NB4 (cell line): ENCODE data around the gene FRMPD4.

ENCODE experiments used
- DNase-seq: peaks from one replicate; pipeline ENCODE4 v3.0.0; 2010; ENCODE audit warnings: low read depth
- H3K4me3 ChIP-seq: one replicate; pipeline ENCODE4 v1.5.1; 2011; ENCODE audit warnings: mild to moderate bottlenecking, low read depth, low read length, moderate library complexity
- MAX ChIP-seq: IDR thresholded peaks from 2 replicates; pipeline ENCODE4 v1.6.1; 2011; ENCODE audit warnings: low read depth, low read length
- MYC ChIP-seq: IDR thresholded peaks from 2 replicates; pipeline ENCODE4 v1.6.1; 2011; ENCODE audit warnings: low read depth, low read length
- POLR2A ChIP-seq: IDR thresholded peaks from 2 replicates; pipeline ENCODE4 v1.6.1; 2011; ENCODE audit warnings: mild to moderate bottlenecking; ENCODE audit not compliant: insufficient read length; ENCODE audit errors: extremely low read depth
- TF ChIP-seq, protein P1 (sequence below): IDR thresholded peaks from one replicate; pipeline ENCODE4 v1.5.1; 2012; ENCODE audit warnings: low read depth, low read length

The FRMPD4 gene

GRCh38 chrX:12366440-12366839, 228.2 kb downstream of the FRMPD4 start:
- no peak overlapping the region for H3K4me3 ChIP-seq
- no peak for DNase-seq
- TF ChIP-seq, protein P1, sequence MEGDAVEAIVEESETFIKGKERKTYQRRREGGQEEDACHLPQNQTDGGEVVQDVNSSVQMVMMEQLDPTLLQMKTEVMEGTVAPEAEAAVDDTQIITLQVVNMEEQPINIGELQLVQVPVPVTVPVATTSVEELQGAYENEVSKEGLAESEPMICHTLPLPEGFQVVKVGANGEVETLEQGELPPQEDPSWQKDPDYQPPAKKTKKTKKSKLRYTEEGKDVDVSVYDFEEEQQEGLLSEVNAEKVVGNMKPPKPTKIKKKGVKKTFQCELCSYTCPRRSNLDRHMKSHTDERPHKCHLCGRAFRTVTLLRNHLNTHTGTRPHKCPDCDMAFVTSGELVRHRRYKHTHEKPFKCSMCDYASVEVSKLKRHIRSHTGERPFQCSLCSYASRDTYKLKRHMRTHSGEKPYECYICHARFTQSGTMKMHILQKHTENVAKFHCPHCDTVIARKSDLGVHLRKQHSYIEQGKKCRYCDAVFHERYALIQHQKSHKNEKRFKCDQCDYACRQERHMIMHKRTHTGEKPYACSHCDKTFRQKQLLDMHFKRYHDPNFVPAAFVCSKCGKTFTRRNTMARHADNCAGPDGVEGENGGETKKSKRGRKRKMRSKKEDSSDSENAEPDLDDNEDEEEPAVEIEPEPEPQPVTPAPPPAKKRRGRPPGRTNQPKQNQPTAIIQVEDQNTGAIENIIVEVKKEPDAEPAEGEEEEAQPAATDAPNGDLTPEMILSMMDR = no peak
- TF ChIP-seq POLR2A = no peak
- no peak for TF ChIP-seq MAX
- TF ChIP-seq MYC = no peak

DNA sequence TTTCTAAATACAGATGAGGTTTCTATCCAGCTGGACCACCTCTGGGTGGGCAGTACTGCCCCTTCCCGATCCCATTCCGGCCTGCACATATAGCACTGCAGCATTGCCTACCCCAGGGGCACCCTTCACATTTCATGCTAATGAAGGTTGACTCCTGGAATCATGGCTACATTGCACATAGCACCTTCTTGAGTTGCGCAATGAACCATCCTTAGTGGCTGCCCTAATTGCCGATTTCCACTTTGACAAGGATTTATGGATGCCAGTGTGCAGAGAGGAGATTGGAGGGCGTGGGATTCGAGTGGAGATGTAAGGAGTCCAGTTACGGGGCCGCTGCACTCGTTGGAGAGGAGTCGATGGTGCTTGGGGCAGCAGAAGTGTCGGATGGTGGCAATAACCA, 229.0 kb downstream of the FRMPD4 start:
- H3K4me3 ChIP-seq = no peak overlapping the region
- TF ChIP-seq POLR2A (no peak), MYC (no peak), MAX (no peak)
- TF ChIP-seq, protein P1 = no peak
- no peak for DNase-seq

DNA sequence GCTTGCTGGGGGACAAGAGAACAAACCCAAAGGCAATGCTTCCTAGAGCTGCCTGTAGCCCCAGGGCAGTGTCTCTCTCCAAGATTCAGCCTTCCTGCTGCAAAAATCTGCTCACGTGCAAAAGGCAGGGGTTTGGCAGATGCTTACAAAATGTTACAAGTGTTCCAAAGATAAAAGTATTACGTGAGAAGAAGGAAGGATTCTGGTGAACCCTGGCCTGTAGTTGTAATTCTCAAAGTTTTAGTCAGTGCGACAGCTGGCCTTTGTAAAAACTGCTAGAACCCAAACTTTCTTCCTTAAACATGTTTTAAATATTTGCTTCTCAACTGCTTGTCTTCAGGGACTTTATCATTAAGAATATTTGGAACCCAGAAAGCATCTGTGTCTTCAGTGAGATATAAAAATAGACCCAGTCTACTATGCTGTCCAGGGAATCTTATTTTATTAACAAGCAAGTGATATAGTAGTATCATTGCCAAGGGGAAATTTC, 232.3 kb downstream of the FRMPD4 start:
- no peak overlapping the region for H3K4me3 ChIP-seq
- no peak for TF ChIP-seq MAX
- TF ChIP-seq, protein P1 = no peak
- no peak for TF ChIP-seq POLR2A
- DNase-seq = no peak

- no peak overlapping the region for H3K4me3 ChIP-seq
- no peak for DNase-seq
- TF ChIP-seq MAX = no peak
- no peak for TF ChIP-seq POLR2A
- TF ChIP-seq MYC = no peak
- TF ChIP-seq, protein P1 = no peak
Measured at GRCh38 chrX:12372111-12372510, 233.8 kb downstream of the FRMPD4 start.

- no peak overlapping the region for H3K4me3 ChIP-seq
- DNase-seq = no peak
- TF ChIP-seq, protein P1 = no peak
- TF ChIP-seq MAX (no peak), MYC (no peak), POLR2A (no peak)
Measured at GRCh38 chrX:12374286-12374685, 236.0 kb downstream of the FRMPD4 start.

DNA sequence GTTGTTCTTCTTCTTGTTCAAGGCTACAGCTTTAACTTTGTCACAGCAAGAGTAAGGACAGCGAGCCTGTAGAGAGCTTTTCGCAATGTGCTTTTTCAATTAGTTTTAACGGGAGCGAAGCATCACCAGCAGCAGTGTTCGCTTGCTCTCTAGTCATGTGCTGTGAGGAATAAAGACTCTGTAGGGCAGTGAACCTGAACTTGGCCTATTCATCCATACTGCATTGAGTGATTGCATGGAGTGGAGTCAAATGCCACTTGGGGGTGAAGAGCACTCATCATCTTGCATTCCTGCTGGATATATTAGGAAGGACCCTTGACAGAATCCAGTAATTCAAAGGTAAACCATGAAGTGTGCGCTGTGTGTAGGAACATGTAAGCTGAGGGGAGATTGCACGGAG, 240.0 kb downstream of the FRMPD4 start:
- no peak overlapping the region for H3K4me3 ChIP-seq
- TF ChIP-seq MYC (no peak), MAX (no peak), POLR2A (no peak)
- TF ChIP-seq, protein P1 = no peak
- no peak for DNase-seq
